Stimulated activated CD4-positive, alpha-beta T cell treated with anti-CD3 and anti-CD28 coated beads, Interleukin-1b, Interleukin-23, amount 100 ng/mL, for 4 hours (primary cell): ENCODE results near the gene SHH.

ENCODE experiments used
- DNase-seq, 2 donors: peaks; one replicate each; pipeline ENCODE4 v3.0.0-alpha.2; 2020; ENCODE audit warnings: low read depth in 2 of 2

The SHH gene

DNA sequence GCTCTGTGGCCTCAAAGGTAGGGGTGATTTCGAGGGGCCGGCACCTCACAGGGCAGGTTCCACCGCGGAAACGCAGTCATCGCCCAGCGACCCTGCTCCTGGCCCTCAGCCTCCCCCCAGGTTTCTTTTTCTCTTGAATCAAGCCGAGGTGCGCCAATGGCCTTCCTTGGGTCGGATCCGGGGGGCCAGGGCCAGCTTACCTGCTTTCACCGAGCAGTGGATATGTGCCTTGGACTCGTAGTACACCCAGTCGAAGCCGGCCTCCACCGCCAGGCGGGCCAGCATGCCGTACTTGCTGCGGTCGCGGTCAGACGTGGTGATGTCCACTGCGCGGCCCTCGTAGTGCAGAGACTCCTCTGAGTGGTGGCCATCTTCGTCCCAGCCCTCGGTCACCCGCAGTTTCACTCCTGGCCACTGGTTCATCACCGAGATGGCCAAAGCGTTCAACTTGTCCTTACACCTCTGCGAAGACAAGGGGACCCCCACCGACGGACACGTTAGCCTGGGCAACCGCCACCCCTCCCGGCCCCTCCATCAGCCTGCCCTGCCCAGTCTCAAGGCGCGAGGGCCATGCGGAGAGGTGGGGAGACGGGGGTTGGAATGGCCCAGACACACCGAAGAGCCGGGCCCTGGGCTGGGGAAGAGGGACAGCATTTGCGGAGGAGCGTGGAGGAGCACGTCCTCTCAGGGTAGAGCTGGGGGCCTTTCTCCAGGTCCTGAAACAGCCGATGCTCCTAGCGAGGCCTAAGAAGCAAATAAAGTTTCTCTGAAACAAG lies 6.0 kb downstream of the SHH start:
- no peak for DNase-seq

DNA sequence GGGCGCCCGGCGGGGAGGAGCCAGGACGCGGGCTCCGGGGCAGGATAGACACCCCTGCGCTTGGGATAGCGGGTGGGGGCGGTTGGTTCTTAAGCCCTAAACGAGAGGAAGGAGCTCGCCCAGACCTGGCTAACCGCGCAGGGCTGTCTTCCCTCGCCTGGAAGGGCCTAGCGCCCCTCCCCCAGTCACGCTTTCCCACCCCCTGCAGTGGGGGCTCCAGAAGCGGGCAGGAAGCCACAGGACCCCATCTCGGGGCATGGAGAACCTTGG lies 6.5 kb downstream of the SHH start:
- DNase-seq, result no peak

DNA sequence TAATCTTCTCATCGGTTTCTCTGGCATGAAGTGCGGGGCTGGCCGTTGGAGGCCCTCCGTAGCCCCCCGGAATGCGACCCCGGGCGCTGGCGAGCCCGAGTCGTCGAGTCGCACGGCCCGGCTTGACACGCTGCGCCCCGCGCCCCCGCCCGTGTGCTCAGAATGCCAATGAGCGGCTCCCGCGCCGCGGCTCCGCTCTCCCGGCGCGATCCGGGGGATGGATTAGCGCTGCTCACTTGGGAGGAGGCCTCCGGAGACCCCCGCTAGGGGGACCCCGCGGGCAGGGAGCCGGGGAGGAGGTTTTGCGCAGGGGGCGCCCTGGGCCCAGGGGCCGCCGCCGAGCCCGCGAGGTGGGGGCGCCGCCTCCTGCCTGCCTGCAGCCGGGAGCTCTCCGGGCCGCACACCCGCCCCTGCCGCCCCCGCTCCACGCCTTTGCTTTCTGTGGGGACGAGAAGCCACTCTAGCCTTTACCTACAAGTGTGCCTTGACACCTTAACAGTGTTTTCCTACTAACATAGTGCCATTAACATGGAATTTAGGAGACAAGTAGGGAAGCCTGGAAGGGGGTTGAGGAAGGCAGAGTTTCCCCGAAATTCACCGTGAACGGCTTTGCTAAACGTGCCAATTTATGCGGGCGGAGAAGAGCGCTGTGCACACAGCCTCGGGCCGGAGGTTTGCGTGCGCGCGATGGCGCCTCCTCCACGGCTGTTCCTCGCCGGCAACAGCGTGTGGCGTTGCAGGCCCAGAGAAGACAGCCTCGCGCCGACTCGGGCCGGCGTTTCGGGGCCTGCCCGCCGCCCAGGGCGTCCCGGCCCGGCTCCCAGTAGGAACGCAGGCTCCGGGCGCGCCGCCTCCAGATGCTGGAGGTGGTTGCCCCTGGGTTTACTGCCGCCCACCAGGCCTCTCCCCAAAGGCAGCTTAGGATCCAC lies 7.1 kb downstream of the SHH start:
- peak; percentile 27 to 65 for DNase-seq

DNA sequence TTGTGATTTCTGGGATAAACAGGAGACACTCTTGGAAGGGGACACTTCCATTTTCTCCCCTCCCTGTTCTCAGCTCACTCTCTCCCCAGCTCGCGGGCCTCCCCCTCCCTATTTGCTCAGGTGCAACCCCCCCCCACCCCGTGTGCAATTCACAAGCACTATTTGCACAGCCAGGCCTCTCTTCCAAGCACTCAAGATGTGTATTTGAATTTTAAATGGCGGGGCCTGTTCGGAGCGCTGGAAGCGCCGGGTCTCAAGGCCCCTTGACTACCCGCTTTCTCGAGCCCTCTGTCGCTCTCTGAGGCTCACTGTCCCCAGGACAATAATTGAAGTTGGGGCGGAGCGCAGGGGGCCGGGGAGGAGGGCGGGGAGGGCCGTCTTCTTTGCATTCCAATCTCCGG lies 7.8 kb downstream of the SHH start:
- DNase-seq, result no peak

DNA sequence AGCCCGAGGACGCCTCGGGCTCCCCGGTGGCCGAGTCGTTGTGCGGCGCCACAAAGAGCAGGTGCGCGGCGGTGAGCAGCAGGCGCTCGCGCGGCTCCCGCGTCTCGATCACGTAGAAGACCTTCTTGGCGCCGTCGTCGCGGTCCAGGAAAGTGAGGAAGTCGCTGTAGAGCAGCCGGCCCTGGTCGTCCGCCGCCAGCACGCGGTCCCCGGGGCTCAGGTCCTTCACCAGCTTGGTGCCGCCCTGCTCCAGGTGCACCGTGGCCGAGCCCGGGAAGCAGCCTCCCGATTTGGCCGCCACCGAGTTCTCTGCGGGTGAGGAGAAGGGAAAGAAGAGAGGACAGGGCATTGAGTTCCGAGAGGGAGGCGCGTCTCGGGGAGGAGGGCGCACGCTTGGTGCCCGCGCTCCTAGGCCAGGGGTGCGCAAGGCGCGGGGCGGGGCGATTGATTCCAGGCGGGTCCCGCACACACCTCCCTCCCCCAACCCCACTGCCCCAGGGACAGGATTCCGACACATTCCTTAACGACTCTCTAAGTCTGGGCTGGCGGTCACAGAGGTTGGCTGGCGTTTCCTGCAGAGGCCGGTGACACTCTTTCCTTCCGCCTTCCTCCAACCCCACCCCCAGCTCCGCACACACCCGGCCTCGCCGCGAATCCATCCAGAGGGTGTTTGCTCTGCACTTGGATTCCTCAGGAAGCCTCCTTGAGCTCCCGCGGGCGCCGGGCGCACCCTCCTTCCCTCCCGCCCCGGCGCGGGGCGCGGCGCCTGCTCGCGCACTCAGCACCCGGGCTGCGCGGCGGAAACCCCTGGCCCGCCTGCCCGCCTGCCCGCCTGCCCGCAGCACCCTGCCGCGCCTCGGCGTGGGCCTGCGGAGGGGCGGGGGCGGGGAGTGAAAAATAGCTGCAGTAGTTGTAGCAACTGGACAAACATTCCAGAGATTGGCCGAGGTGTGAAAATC lies 8.6 kb downstream of the SHH start:
- no peak for DNase-seq

DNA sequence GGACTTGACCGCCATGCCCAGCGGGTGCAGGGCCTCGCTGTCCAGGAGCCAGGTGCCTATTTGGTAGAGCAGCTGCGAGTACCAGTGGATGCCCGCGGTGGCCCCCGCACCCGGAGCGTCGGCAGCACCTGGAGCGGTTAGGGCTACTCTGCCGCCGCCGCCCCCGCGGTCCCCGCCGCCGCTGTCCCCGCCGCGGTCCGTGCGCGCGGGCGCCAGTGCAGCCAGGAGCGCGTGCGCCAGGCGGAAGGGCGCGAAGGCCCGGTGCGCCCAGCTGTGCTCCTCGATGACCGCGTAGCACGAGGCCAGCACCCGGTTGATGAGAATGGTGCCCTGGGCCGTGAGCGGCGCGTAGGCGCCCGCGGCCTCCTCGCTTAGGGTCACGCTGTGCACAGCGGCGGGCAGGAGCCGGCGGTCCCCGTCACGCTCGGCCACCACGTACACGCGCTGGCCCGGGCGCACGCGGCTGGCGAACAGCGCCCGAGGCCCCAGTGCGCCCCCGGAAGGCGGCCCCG lies 9.3 kb downstream of the SHH start:
- no peak for DNase-seq

DNA sequence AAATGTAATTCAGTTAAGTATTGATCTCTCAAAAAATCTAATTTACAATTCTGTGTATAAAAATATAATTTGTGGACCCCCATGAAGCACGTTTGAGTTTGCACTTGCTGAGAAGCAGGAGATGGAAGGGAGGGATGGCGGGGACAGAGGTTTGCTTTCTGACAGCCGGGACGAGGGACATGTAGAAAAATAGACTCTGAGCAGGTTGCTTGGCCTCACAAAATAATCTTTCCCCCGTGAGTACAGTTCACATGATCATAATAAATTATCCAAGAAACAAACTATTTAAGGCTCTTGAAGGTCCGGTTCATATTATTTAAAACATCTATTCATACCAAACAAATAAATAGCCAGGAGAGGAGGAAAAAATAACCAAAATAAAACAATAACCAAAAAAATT lies 10.0 kb downstream of the SHH start:
- DNase-seq, result no peak

DNA sequence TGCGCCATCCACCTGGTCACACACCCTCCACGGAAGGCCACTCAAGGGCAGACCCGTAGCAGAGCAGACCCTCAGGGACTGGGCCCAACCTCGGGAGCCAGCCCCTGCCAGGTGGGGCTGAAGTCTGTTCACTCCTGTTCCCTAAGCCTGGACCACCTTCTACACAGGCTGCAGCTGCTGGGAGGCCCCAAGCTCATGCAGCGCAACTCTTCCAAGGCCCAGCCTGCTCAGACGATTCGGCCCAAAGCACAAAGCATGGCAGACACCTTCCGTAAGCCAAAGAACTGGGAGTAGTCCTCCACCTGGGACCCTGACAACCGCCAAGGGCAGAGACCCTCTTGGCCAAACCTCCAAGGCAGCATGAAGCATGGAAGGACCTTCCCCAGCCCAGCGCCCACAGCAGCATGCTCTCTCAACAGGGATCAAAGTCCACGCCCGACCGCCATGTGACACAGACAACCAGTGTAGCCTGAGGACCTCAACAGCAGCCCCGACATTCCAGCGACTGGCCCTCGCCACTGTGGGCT lies 11.5 kb downstream of the SHH start:
- no peak for DNase-seq

DNA sequence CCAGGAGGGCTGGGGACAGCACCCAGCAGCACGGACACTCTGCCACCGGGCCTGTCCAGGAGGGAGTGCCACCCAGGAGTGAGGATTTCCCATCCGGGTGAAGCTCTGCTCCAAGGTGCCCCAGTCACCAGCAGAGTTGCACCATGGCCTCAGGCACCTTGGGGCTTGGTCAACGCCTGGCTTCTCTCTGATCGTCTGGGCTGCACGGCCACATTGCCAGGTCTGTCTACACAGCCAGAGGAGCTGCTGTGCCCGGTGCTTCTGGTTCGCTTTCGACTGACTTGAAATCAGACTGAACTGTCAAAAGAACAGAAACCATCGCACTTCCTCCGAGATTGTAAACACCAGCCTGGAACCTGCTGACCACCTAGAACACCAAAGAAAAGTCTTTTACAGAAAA lies 12.0 kb downstream of the SHH start:
- DNase-seq, result no peak

DNA sequence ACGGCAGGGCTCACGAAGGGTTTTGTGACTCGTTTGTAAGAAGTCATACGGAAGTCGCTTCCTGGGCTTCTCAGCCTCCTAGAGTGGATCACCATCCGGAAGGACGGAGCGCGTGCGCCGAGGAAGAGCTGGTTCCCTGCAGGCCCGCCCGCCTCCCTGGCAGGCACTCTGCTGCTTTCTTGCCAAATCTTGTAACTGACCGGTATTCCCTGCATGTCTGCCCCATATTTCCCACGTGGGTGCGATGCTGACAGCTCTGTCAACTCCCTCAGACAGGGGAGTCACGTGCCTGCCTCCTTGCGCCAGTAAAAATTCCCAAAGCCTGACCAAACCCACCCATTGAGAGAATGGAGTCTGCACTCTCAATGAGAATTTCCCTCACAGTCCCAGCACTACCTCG lies 12.7 kb downstream of the SHH start:
- no peak for DNase-seq

DNA sequence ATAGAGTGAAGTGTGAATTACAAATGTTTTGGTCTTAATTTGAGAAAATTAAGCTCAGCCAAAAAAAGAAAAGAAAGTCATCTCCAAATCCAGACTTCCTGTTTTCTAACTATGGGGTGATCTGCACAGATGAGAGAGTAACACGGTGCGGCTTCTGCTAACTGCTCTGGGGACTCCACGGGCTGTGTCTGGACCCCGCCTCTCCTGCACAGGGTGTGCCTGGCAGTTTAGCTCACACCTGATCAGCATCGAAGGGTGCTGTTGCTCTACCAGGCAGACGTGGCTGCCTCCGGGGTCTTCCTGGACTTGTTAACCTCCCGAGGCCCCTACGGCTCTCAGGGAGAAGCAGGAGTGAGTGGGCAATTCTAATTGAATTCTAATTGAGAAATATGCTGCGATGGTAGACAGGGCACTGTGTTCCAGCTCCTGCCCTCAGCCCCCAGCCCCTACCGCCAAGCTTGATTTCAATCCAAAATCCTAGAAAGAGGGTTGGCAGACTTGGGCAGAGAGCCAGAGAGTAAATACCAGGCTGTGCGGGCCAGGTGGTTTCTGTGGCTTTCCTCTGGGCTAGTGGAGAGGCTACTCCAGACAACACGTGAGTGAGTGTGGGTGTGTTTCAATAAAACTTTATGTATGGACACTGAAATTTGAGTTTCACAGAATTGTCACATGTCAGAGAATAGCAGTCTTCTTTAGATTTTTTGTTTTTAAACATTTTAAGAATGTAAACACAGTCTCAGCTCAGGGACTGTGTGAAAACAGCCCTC lies 13.4 kb downstream of the SHH start:
- DNase-seq, result no peak

DNA sequence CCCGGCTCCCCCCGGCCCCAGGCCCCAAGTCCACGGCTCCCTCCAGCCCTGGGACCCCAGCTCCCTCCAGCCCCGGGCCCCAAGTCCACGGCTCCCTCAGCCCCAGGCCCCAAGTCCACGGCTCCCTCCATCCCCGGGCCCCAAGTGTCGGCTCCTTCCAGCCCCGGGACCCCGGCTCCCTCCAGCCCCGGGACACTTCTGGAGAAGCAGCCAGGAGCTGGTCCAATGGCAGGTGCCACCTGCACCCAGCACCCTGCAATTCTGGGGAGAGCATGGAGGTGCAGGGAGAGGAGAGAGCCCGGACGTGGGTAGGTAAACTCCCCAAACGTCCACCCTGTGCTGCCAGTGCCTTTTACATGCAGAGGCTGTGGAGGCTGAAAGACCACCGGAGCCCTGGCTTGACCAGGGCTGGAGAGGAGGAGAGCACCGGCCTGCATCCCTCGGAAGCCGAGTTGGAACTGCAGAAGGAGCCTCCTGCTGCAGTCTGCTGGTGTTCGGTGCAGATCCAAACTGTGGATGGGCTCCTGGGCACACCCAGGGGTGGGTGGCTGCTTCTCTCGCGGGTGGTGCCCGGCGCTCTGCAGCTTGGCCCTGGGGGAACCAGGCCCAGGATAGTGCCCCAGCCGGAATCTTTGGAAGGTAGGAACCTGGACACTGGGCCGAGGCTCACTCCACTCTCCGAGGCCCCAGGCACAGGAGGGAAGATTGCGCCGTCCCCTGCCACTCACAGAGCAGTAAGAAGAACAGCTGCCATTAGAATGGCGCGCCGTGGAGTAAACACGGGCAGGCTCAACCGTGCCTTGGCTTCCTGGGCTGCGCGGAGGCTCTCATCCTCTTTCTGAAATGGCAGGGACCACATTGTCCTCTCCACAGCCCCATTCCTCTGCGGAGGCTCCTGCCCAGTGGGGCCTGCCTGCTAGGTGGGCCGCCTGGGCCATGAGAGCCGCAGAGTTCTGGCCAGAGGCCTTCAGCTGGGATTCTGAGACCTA lies 14.7 kb downstream of the SHH start:
- DNase-seq, result no peak

DNA sequence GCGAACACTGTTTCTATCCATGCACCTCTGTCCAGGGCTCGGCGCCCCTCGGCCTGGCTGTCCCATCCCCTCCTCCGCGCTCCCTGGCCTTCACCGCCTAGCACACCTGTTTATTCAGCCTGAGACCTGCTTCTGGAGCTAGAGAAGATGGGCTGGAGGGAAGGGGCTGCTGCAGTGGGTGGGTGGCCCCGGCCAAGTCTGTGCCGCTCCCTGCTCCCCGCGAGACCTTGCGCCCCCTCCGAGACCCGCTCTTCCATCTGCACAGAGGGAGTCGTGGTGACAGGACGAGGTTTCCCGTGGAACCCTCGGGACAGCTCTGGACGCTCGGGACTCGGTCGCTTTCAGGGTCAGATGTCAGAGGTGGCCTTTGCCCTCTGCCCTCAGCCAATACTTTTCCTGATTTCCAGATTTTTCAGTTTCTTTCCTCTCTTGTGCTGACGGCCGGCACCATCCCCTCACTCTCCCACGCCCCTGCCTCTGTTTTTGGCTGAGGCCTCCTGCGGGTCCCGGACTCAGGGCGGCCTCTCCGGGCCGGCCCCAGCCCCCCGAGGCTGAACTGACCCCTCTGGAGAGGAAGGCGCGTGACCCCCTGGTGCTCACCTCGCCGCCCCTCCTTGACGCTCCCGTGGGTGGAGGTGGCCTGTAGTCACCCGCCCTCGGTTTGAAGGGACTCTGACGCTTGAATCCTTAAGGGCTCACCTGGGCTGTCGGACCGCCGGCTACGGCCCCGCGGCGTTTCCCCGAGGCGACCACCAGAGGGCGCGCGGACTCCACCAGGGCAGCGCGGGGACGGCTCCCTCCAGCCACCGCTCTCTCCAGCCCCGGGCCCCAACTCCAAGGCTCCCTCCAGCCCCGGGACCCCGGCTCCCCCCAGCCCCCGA lies 15.6 kb downstream of the SHH start:
- DNase-seq, result peak; percentile 59 to 71

DNA sequence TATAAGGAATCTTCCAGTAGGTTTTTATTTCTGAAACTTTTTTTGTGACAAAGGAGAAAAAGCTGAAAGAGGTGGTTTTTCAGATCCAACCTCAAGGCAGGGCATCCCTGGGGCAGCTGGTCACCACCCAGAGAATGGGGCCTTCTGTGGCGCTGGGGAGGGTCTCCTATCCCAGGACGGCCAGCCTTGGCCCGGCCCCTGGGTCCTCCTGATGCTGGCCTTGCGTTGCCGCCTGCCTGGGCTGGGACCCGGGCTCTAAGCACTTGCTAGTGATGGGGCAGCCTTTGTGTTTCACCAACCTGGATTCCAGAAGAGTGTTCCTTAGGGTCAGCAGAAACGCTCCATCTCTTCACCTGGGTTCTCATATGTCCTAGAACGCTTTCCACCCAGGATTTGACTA lies 16.3 kb downstream of the SHH start:
- no peak for DNase-seq

DNA sequence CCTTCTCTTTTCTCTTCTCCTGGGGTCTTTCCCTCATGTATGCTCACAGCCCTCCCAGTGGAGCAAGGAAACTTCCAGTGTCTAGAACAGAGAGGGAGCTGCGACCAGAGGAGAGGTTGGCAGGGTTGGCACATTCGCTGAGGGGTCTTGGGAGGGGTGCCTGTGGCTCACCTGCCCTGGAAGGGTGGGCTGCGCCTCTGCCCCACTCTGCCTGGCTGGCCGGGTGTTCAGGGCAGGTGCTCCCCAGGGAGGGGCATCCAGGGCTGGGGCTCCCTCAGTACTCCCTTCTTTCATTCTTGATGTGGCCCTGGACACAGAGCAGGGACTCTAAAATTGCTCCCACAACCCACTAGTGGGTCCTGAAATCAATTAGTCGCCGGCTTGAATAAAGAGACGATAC lies 16.9 kb downstream of the SHH start:
- no peak for DNase-seq

DNA sequence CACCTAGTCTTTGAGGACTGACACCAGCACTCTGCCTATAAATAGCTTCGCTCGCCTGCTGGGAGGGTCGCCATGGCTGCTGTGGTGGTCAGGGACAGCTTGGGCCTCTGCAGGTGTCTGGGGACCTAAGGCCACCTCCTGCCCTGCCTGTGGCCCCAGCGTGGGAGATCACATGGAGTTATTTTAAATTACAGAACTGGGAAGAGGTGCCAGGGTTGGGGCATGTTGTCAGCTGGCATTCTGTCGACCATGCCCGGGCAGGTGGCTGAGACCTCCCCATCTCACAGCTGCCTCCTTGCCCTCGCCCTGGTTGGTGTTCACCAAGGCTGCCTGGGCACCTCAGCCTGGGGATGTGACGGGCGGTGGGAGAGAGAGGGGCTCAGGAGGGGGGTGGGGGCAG lies 18.1 kb downstream of the SHH start:
- no peak for DNase-seq

DNA sequence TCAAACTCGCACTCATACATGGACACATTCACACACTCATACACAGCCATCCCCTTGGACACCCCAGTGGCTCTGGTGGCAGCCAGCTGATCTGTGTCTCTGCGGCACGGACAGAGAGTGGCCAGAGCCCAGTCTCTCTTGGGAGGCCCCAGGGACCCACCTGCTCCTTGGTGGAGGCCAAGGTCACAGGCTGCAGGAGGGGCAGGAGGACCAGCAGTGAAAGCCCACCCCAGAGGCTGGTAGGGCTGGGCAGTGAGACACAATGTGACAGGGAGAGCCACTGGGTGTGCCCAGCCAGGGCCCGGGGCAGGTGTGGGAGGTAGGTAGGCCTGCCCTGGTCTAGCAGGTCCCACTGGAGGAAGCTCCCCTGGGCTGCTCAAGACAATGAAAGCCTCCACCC lies 18.5 kb downstream of the SHH start:
- no peak for DNase-seq

DNA sequence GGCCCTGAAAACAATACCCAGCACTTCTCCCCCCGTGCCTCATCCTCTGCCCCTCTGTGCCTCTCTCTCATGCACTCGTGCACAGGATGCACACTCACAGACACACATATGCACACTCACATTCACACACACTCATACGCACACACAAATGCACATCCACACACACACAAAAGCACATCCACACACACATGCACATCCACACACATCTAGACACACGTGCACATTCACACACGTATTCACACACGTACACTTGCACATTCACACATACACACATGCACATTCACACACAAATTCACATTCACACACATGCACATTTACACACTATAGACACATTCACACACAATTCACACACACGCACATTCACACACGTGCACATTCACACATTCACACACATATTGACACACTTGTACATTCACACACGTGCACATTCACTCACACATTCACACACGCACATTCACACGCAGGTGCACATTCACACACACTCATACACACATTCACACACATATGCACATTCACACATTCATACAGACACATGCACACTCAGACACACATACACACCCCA lies 19.2 kb downstream of the SHH start:
- DNase-seq, result no peak
